Measurements from ENCODE around the gene FUT7.
"Not testable (repeated sequence)": the region's sequence is repeated elsewhere in the genome, so short reads cannot be mapped to it uniquely, and the experiment has no call there.

Gene FUT7

DNA sequence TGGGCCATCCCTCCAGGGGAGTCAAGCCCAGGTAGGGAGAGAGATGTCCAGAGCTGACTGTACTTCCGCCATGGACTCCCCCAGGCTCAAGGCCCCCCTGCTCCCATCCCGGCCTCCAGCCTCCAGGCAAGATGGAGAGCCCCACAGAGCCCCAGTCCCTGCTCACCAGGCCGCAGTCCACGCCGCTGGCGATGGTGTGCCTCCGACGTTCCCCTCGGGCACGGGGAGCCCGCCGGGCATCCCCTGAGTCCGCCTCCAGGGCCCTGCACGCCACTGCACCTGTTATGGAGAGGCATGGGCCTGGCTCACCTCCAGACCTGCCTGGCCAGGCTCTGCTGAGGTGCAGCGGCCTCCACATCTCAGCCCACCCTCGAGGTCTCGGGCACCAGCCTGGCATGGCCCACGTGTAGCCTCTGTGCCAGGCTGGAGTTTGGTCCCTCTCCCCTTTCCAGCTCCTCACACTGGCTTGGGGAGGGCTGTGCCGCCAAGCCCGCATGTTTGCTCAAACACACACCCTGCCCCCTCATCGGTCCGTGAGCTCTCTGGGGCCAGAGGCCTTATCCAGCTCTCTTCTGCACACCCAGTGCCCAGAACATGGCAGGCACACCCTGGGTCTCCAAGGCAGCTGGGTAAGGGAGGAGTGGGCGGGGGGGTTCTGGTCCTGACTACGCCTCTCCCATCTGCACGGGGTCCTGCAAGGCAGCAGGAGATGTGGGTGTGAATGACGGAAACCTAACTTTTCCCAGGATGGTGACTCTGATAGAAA lies 34.4 kb upstream of the FUT7 start:
- no peak for DNase-seq

DNA sequence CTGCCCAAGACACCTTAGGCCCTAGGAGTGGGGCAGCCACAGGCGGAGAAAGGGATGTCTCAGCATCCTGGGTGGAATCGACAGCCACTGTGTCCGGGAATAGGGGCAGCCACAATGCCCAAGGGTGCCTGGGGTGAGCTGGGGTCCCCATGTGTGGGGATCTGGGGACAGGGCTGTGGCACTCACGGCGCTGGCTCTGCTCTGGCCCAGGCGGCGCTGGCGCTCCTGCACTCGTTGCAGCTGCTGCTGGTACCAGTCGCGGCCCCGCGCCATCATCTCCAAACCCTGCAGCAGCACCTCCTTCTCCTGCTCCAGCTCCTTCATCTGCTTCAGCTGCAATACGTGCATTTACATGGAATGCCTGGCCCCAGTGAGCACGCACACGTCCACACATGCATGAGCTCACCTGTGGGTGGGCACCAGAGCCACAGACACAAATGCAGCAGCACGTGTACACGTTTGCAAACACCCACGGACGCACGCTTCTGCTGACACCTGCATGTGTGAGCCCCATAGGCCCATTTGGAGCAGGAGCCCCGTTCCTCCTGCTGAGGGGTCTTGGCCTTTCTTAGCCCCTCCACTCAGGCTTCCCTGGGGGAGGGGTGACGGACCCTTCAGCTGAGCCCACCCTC lies 33.6 kb upstream of the FUT7 start:
- no peak for DNase-seq

DNA sequence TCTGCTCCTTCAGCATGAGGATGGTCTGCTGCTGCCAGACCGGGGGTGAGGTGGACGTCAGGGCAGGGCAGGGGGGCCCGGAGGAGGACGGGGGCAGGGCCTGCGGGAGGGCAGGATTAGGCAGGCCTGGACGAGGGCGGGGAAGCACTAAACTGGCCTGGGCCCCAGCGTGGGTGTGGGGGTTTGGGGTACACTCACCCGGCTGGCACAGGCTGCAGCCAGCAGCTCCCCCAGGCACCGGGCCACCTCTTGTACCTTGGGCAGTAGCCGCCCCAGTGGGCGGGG lies 32.9 kb upstream of the FUT7 start:
- no peak for DNase-seq

DNA sequence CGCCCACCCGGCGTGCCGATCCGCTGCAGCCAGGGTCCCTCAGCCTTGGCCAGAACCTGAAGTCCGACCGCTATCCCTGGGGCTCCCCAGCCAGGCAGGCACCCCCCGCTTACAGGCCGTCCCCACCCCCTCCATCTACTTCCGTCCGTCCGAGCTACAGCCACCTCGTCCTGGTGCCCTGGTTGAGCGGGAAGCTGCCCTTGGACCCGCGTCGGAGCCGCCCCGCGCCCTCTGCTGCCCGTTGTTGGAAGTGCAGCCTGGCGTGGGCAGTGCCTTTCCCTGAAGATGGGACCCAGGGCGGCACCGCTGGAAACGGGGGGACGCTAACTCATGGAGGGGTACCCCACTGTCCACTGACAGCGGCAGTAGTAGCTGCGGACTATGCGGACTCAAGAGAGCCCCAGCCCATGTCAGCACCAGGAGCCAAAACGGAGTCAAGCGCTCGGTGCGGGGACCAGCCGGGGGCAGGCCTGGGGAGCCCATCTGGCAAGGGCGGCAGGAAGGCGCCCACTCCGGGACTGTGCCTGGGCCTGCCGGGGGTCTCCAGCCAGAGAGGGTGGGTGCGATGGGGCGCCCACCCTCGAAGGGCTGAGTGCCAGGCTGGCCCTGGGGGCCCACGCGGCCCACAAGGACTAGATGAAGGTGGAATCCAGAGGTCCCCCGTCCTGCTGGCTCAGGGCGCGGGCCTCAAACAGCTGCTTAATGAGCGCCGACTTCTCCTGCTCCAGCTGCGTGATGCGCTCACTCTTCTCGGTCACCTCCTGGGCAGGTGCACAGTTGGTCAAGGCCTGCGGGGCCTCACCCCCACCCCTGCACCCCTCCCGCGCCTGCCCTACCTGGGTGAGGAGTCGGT lies 32.4 kb upstream of the FUT7 start:
- DNase-seq = peak; percentile 24 to 61 (median 42)

DNA sequence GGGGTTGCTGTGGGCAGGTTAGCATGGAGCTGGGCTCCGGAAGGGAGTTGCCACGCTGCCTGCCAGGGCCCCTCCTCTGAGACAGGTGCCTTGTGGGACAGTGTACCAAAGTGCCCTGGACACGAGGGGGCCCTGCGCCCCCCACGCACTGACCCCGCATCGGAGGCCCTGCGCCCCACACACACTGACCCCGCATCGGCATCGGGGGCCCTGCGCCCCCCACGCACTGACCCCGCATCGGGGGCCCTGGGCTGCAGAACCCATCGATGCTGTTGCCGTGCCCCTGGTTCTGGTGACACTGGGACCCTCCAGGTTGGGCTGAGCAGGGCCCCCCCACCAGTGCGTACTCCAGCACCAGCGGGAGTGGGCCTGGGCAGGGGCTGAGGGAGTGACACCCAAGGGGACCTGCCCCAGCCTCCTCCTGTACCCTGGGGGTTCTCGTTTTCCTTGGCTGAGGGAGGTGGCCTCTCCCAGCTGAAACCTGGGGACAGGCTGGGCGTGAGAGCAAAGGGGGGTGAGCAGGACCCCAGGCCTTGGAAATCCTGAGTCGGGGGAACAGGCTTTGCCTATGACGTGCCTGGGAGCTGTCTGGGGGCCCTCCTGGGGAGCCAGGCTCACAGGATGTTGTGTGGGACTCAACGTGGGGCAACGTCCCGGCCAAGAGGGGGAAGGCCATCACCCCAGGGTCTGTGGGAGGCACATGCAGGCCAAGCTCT lies 31.6 kb upstream of the FUT7 start:
- no peak for DNase-seq

DNA sequence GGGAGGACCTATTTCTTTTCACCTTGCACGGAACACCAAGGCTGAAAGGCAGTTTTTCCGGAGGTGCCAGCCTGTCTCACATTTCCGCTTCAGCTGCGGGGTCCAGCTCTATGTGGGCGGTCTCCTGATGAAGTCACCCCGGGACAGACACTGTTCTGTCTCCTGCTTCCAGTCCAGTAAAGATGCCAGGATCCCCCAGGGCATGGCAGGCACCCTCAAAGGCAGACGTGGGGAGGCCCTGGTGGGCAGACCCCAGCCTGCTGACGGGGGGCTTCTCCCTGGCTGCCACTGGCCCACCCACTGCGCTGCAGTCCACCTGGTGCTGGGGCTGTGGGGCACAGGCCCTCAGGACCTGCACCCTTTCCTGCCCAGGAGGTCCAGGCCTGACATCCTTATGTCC lies 30.9 kb upstream of the FUT7 start:
- DNase-seq = not testable (repeated sequence)

DNA sequence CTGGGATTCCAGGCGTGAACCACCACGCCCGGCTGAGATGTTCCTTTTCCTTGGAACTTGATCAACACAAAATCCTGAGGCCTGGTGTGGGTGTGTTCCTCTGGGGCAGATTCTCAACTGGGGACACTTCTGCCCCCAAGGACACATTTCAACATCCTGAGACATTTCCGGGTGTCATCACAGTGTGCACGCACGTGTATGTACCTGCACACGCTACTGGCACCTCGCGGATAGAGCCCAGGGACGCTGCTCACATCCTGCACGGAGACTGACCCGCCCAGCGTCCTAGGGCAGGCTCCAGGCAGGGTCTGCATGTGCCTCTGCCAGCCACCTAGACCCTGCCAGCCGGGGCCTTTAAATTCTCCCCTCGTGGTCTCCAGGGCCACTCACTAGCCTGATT lies 30.5 kb upstream of the FUT7 start:
- no peak for DNase-seq

DNA sequence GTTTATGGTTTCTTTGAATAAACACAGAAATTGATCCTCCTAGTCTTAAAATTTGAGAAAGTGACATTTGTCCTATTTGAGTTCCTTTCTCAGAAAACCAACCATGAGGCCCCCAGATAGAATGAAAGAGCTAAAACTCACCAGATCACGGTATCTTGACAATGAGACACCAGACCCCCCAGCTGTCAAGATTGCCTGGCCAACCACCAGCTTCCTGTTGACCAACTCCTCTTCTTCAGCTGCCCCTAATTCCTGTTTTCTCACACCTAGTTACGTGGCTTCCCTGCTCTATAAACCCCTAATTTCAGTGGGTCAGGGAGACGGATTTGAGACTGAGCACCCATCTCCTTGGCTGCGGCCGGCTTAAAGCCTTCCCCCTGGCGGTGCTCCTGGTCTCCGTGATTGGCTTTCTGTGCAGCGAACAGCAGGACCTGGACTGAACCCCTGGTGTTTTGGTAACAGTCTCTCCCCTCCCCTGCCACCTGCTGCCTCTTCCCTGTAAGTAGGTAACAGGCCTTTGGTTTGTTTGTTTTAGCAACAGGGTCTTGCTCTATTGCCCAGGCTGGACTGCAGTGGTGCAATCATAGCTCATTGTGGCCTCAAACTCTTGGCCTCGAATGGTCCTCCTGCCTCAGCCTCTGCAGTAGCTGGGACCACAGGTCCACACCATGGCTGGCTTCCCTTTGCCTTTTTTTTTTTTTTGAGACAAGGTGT lies 26.8 kb upstream of the FUT7 start:
- DNase-seq = no peak

DNA sequence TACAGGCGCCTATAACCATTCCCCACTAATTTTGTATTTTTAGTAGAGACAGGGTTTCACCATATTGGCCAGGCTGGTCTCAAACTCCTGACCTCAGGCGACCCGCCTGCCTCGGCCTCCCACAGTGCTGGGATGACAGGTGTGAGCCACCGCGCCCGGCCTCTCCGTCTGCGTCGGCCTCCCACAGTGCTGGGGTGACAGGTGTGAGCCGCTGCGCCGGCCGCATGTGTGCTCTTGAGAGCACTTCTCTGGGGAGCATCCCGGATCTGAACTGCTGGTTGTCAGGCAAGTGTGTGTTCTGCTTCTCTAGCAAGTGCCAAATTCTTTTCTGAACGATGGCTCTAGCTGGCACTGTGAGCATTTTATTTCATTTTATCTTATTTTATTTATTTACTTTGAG lies 25.7 kb upstream of the FUT7 start:
- no peak for DNase-seq

DNA sequence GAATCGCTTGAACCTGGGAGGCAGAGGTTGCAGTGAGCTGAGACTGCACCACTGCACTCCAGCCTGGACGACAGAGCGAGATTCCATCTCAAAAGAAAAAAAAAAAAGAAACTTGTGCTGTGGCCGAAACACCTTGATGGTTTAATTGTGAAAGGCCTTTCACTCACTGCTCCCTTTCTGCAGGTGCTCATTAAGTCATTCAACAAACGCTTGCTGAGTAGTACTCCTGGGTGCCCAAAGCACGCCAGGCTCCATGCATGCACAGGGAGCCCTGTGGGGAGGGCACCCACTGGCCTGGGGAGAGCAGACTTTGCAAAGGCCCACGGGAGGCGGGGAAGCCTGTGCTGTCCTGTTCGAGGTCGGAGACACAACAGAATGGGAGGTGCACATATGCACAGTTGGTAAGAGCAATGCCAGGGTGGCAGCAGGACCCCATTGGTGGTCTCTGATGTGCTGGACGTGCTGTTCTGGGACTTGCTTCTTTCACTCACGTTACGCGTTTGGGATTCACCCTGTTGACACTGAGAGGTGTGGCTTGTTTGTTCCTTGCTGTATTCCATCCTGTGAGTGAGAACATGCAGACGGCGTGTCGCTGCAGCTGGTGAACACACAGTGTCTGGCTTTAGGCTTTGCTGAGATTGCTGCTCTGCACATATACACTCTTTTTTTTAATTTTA lies 25.0 kb upstream of the FUT7 start:
- no peak for DNase-seq

DNA sequence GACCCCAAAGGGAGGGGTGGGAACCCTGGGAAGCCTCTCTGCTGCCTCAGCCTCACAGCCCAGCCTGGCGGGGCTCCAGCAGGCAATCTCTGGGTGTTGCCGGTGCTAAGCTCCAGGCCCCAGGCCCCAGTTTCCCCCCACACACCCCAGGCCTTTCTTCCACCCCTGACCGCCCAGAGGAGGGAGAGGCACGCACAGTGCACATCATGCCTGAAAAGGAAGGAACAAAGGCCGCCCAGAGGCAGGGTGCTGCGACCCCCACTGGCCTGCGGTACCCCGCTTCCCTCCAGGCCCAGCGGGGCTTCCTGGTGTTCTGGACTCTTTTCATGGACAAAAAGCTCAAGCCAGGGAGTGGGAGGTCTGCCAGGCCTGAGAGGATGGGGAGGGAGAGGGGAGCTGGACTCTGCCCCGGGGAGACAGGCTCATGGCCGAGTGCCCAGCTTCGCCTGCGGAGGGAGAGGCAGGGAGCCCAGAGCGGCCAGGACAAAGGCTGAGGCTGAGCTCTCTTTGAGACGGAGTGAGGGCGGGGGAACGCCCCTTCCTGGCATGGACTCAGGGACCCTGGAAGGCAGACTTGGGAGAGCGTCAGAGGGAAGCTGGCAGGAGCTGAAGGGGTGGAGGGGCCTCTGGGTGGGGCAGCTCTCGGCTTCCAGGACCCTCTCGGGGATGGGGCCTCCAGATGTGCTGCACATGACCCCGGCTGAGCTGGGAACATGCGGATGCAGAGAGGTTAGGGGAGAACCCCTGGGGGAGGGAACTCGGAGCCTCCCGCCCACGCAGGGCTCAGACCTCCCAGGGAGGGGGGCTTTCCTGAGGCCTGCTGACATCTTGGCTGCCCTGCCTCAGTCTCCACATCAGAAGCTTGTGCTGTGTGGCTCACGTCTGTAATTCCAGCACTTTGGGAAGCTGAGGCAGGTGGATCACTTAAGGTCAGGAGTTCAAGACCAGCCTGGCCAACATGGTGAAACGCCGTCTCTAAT lies 23.8 kb upstream of the FUT7 start:
- DNase-seq = no peak

DNA sequence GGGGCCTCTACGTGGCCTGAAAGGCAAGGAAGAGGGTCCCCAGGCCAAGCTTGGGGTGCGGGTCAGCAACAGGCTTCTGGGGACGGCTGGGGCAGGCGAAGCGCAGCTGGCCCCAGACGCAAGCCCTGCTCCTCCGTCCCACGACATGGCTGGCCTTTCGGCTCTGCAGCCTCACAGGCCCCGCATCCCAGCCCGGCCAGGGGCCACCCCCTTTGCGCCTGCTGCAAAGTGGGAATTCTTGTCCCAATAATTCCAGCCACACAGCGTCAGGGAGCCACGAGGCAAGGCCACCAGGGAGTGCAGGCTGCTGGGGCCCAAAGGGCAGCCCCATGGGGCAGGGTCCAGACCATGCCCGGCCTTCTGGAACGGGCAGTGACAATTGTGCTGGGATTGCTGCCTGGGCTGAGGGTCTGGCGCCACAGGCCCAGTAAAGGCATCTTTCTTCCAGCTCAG lies 23.1 kb upstream of the FUT7 start:
- no peak for DNase-seq

DNA sequence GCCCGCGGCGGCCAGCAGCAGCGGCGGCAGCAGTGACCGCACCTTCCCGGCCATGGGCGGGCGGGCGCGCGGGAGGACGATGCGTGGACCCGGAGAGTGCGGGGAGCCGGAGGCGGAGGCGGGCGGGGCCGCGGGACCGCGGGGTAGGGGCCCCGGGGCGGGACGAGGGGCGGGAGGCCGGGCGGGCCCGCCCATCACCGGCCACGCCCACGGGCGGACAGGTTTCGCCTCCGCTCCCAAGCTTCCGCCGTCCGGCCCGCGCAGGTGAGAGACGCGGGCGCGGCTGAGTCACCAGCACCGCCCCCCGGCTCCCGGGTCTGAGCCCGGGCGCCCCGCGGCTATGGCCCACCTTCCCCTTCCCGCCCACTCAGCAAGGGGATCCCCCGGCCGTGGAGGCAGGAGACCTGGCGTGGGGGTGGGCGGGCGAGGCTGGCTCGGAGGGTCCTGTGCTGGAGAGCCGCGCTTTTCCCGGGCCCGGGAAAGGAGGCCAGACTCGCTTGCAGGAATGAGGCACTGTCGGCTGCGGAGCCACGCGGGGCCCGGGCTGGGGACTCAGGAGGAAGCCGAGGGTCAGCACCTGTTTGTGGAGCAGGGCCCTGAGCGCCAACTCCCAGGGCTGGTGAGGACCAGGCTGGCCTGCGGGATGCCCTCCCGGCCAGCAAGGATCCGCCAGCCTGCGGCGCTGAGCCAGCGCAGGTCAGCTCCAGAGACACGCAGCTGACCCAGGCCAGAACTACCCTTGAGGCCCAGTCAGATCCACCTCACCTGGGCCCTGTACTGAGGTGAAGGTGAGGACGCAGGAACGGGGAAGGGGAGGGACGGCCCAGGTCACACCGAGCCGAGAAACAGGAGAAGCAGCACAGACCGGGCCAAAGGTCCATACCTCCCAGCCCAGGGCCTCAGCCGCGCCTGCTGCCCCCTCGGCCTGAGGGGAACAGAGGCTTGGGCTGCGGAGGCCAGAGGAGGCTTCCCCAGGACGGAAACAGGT lies 22.4 kb upstream of the FUT7 start, which contains the start of gene ENTPD2:
Gene ENTPD2, minus strand, starts transcription at position 118 of the 988 bp plus-strand sequence. Its CDS starts 64 bp downstream, at position 54.
- DNase-seq = peak in 1 of 5 experiments; percentile 34

DNA sequence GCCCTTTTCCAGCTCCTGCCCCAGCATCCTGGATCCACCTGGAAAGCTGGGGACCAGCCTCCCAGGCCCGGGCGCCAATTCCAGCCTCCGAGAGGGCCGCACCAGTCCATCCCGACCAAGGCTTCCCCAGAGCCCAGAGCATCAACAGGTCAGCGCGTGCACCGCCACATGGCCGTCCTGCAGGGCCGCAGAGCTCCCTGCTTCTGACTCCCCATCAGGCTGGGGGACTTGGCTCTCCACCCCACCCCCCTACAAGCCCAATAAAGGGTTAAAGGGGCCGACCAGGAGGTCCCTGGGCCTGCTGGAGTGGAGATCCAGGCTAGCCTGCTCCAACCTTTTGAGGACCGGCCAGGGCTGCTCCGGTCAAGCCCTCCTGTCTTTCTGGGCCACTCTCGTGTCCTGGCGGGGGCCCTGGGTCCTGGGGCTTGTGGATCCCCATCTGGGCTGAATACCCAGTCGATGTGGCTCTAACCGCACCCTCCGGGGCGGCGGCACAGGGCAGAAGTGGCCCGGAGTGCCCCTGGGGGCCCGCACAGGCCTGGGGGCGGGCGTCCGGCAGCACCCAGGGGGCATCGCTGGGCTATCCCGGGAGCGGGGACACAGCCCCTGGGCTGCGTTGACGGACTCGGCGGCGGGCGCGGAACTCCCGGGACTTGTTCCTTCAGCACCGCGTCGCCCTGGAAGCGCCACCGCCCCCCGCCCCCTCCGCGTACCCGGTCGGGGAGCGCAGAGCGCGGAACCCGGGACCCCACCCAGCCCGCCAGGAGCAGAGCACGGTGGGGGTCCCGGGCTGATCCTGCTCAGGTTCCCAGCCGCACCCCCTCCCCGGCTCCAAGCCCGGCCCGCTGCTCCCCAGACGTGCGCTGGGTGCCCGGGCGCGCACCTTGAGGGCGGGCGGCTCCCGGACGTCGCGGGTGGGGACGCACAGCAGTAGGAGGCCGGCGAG lies 21.4 kb upstream of the FUT7 start:
- DNase-seq = no peak

DNA sequence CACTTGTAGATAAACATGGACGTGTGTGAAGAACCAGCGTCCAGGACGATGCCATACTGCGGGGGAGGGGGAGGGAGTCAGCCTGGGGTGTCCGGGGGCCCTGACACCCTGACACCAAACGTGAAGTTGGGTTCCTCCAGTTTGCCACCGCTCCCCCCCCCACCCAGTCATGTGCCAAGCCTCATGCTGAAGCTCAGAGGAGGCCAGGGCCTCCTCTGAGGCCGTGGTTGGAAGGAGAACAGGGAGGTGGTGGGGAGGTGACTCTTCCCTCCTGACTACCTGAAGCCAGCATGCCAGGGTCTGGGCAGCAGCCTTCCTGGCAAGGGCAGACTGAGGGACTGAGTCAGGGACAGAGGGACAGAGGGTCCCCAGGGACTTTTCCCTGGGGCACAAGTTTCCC lies 20.4 kb upstream of the FUT7 start:
- no peak for DNase-seq

DNA sequence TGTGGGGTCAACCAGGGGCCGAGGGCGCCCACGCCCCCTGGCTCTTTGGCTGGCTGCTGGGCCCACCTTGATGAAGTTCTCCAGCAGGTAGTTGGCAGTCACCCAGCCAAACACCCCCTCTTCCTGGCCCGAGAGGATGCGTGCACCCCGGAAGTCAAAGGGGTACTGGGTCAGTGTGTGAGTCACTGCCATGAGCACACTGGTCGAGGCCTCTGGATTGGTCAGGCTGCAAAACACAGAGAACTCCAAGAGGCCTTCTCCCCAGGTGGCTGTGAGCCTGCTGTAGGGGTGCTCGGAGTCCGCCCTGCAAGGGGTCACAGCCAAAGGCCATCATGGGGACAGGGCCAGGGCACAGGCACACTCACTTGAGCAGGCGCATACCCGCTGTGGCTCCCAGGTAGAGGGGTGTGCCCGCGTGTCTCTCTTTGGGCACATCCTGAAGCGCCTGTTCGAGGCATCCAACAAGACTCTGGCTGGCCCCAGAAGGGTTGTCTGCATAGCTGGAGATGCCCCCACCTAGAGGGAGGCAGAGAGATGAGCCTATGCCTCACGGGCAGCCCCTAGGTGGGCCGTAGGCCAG lies 19.3 kb upstream of the FUT7 start:
- no peak for DNase-seq

DNA sequence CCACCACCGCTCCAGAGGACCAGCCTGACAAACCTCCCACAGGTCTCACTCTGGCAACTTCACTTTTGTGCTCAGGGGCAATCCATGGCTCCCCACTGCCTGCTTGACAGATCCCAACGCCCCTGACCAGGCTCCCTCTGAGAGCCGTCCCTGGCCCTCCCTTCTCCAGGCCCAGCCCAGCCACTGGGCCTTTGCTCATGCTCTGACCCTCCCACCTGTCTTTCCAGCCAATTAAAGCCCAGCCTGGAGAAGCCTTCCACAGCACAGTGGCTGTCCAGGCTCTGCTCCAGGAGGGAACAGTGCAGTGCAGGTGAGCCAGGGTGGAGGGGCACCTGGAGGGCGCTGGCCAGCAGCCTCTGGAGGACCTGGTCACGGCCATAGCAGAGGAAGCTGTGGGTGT lies 18.7 kb upstream of the FUT7 start:
- DNase-seq = no peak
